A549 (cell line): ENCODE data around the gene SLC6A17. TPM values are rescaled to one million over a fixed set of nuclear protein-coding genes. Genes with fewer than 3 reads are reported as not detected.

ENCODE experiments used
- ATAC-seq, 2 experiments: fragments of 200-7000 bp in 1 of 2; fragments of >200 bp in 1 of 2; cut with Nextera tagmentation in 1 of 2; cut with Tn5 transposase in 1 of 2; 3 replicates each; pipeline versions ENCODE4 v1.8.0 to v1.9.1; 2018 to 2020; ENCODE audit warnings: mild to moderate bottlenecking in 1 of 2, moderate library complexity in 1 of 2
- CTCF ChIA-PET: fragments of 300-600 bp; sonication (Branson Sonifier 250); formaldehyde crosslinking; extraction: SDS; loops from one replicate; lab custom pipeline; 2021; ENCODE audit warnings: antibody characterized with exemption, inconsistent platforms; lab: Yijun Ruan, JAX
- POLR2A ChIA-PET: fragments of 350-600 bp; formaldehyde crosslinking; extraction: SDS; loops from one replicate; lab custom pipeline; 2021; ENCODE audit warnings: antibody characterized with exemption, inconsistent platforms; lab: Yijun Ruan, JAX
- DNase-seq, 2 experiments: peaks; one replicate each; pipeline versions ENCODE4 v3.0.0 to v3.0.0-alpha.2; 2011 to 2016; ENCODE audit warnings: low read depth in 1 of 2, low spot score in 1 of 2
- FAIRE-seq: peaks from 2 replicates; lab custom pipeline; 2011; peaks lifted over from hg19 to GRCh38; lab: Jason Lieb, UNC
- H3K27ac ChIP-seq, 2 experiments: fragments of >200 bp; sonication (Bioruptor Twin); formaldehyde crosslinking; 3 replicates each; pipeline ENCODE4 v1.5.1; 2016 to 2017
- H3K4me1 ChIP-seq: fragments of >200 bp; sonication (Bioruptor Twin); formaldehyde crosslinking; 3 replicates; pipeline ENCODE4 v1.6.1; 2016
- H3K4me2 ChIP-seq: fragments of >200 bp; sonication (Bioruptor Twin); formaldehyde crosslinking; 3 replicates; pipeline ENCODE4 v1.6.1; 2016
- H3K4me3 ChIP-seq: fragments of >200 bp; sonication (Bioruptor Twin); formaldehyde crosslinking; 3 replicates; pipeline ENCODE4 v1.5.1; 2016
- H3K9me3 ChIP-seq: fragments of >200 bp; sonication (Bioruptor Twin); formaldehyde crosslinking; 3 replicates; pipeline ENCODE4 v1.6.1; 2016
- ATOH8 ChIP-seq: fragments of 250-450 bp; sonication (Bioruptor Pico); IDR thresholded peaks from 2 replicates; pipeline ENCODE4 v1.5.0; 2020; ENCODE audit warnings: low read depth, mild to moderate bottlenecking, moderate library complexity
- BCL3 ChIP-seq: fragments of >200 bp; sonication (Bioruptor Twin); formaldehyde crosslinking; IDR thresholded peaks from 3 replicates; pipeline ENCODE4 v1.6.1; 2016
- CHD4 ChIP-seq: fragments of 200-600 bp; sonication (generic); IDR thresholded peaks from 2 replicates; pipeline ENCODE4 v1.6.1; 2016; ENCODE audit warnings: antibody characterized with exemption, mild to moderate bottlenecking, borderline replicate concordance
- CTCF ChIP-seq: fragments of >200 bp; sonication (Bioruptor Twin); formaldehyde crosslinking; IDR thresholded peaks from 3 replicates; pipeline ENCODE4 v1.5.1; 2016
- EP300 ChIP-seq, 2 experiments: fragments of >200 bp; sonication (Bioruptor Twin); formaldehyde crosslinking; IDR thresholded peaks; 2 replicates in 1 of 2; 3 replicates in 1 of 2; pipeline ENCODE4 v1.6.1; 2016 to 2017
- FOSB ChIP-seq: fragments of 250-450 bp; sonication (Bioruptor Pico); IDR thresholded peaks from 2 replicates; pipeline ENCODE4 v1.5.0; 2020; ENCODE audit warnings: mild to moderate bottlenecking, moderate library complexity
- MYC ChIP-seq: IDR thresholded peaks from 2 replicates; pipeline ENCODE4 v1.6.1; 2012; ENCODE audit warnings: mild to moderate bottlenecking, inconsistent platforms, low read length, improper control_type of control experiment, borderline replicate concordance
- RAD21 ChIP-seq, 2 experiments: fragments of >200 bp in 1 of 2; sonication (Bioruptor Twin) in 1 of 2; formaldehyde crosslinking in 1 of 2; IDR thresholded peaks in 1 of 2; conservative IDR thresholded peaks in 1 of 2; 2 replicates in 1 of 2; 3 replicates in 1 of 2; pipeline ENCODE4 v1.6.1; 2012 to 2018; ENCODE audit warnings: inconsistent platforms in 1 of 2
- REST ChIP-seq: fragments of 200-600 bp; sonication (generic); IDR thresholded peaks from 2 replicates; pipeline ENCODE4 v1.6.1; 2016; ENCODE audit warnings: antibody characterized with exemption, mild to moderate bottlenecking, moderate library complexity
- RFX5 ChIP-seq: fragments of 450-650 bp; IDR thresholded peaks from 2 replicates; pipeline ENCODE4 v1.7.1; 2014; ENCODE audit warnings: antibody characterized with exemption, mild to moderate bottlenecking, moderate library complexity
- ZNF302 ChIP-seq: fragments of 250-450 bp; sonication (Bioruptor Pico); IDR thresholded peaks from 2 replicates; pipeline ENCODE4 v1.9.0; 2021; ENCODE audit warnings: inconsistent platforms, mild to moderate bottlenecking, moderate library complexity
- WGBS: methylation state at CpG from one replicate; pipeline ENCODE4 v1.1.6; 2017; ENCODE audit errors: missing lambda C conversion rate; 5-methylcytosine and 5-hydroxymethylcytosine counted together
- polyA plus RNA-seq, 4 experiments: library from polyadenylated mRNA; depleted of rRNA in 3 of 4; stranded (reverse); fragments of >200 nt; fragmentation: RNase III in 1 of 4; extraction: RNeasy Plus Mini Kit Qiagen cat#74134 plus additional on column Dnase treatment in 1 of 4; gene quantifications; 2 replicates in 3 of 4; 3 replicates in 1 of 4; pipeline ENCODE4 v1.2.3, GENCODE V29; 2011 to 2017

The SLC6A17 gene
- polyA plus RNA-seq, 2 of the 4 experiments (the other 2 are of a cell fraction), result 0.56 to 2.2 TPM

- H3K4me1 ChIP-seq, result no peaks in the 10 kb centered on the region
- ATAC-seq (no peak), FAIRE-seq (no peak), DNase-seq (no peak)
- TF ChIP-seq RFX5 (no peak), REST (no peak), FOSB (CRISPR knock-in tag) (no peak), ATOH8 (CRISPR knock-in tag) (no peak), CHD4 (no peak), RAD21 (conservative IDR thresholded peaks at IDR 0.05 in 1 of 2, IDR thresholded peaks at IDR 0.05 in 1 of 2) (no peak), ZNF302 (CRISPR knock-in tag) (no peak), EP300 (IDR thresholded peaks at IDR 0.05) (no peak), BCL3 (no peak)
- H3K27ac ChIP-seq, result no peak overlapping the region
- peaks cover 2% of the 10 kb centered on the region; the same call in 1 of the 3 replicates for H3K9me3 ChIP-seq
- ChIA-PET POLR2A (no interaction called here), CTCF (interaction anchor here (1.1 to 1.7 kb wide), 3 partner anchors 21 to 90 kb away, joined by 3 to 4 read pairs (median 4); no protein-coding TSS in a partner anchor)
- WGBS, result 15% methylated on average over 3 of the region's 3 CpGs
- H3K4me2 ChIP-seq, result no peak overlapping the region
- no peak overlapping the region for H3K4me3 ChIP-seq
Measured at GRCh38 chr1:110144366-110144765, 5.9 kb upstream of the SLC6A17 start.

GRCh38 chr1:110148961-110149360 is 1.3 kb upstream of the SLC6A17 start:
- 35% methylated on average over 4 of the region's 4 CpGs for WGBS
- CTCF ChIA-PET, result interaction anchor here (1.3 kb wide), 1 partner anchor 8 kb away, joined by 3 read pairs; no protein-coding TSS in a partner anchor
- no peak for FAIRE-seq

More at GRCh38 chr1:110148961-110149360, 1.3 kb upstream of the SLC6A17 start:
- peak in 1 of 2 experiments; percentile 60; a peak in 3 of 6 replicates for ATAC-seq
- TF ChIP-seq CTCF (peak; percentile 24; the same call in 2 of the 3 replicates), MYC (no peak), RAD21 (conservative IDR thresholded peaks at IDR 0.05 in 1 of 2, IDR thresholded peaks at IDR 0.05 in 1 of 2) (0 out of 5 replicates have a peak, but pooled peaks of 1 of the 2 experiments have one; percentile 10)
- POLR2A ChIA-PET, result no interaction called here
- H3K4me3 ChIP-seq, result no peak overlapping the region
- H3K9me3 ChIP-seq, result no peaks in the 10 kb centered on the region
- H3K27ac ChIP-seq, result no peak overlapping the region
- H3K4me2 ChIP-seq, result no peak overlapping the region
- peak; percentile 13 to 29 for DNase-seq
- H3K4me1 ChIP-seq, result no peaks in the 10 kb centered on the region
